T-helper 1 cell treated with Interleukin-12 subunit alpha and Interleukin-12 subunit beta and Interleukin-4 antibody, amounts not matched to agents 30 μg/mL and 1 μg/mL, for 36 hours (primary cell): ENCODE measurements around the gene PTCH1.

Source experiments
- H3K27ac Mint-ChIP-seq: one replicate; pipeline ENCODE4 v1.8.0; 2021; ENCODE audit warnings: mild to moderate bottlenecking, mixed read lengths
- H3K27me3 Mint-ChIP-seq: one replicate; pipeline ENCODE4 v1.8.0; 2021; ENCODE audit warnings: low read depth, mixed read lengths
- H3K36me3 Mint-ChIP-seq: one replicate; pipeline ENCODE4 v1.8.0; 2021; ENCODE audit warnings: low read depth, mixed read lengths
- H3K4me1 Mint-ChIP-seq: one replicate; pipeline ENCODE4 v1.8.0; 2021; ENCODE audit warnings: low read depth, mixed read lengths
- H3K4me3 Mint-ChIP-seq: one replicate; pipeline ENCODE4 v1.8.0; 2021; ENCODE audit warnings: mild to moderate bottlenecking, moderate library complexity, mixed read lengths
- H3K9me3 Mint-ChIP-seq: one replicate; pipeline ENCODE4 v1.8.0; 2021; ENCODE audit warnings: mixed read lengths

PTCH1 gene

DNA sequence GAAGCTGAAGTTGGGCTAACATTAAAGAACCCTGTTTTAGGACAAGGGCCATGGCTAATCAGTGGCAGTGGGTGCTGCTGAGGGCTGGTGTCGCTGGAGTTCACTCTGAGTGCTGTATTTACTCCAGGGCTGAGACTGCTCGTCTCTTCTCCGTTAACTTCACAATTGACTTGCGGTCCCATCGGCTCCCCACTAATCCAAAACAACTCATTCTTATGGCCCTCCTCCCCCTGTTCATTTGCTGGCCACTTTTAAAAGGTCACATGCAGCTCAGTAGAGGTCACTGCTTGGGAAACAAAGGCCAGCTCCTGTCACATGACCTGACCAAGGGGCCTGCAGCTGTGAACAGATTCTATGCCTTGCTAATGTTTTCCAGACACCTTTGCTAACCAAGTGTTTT, 38.4 kb downstream of the PTCH1 start:
- peaks cover 11% of the 10 kb centered on the region for H3K27me3 Mint-ChIP-seq

DNA sequence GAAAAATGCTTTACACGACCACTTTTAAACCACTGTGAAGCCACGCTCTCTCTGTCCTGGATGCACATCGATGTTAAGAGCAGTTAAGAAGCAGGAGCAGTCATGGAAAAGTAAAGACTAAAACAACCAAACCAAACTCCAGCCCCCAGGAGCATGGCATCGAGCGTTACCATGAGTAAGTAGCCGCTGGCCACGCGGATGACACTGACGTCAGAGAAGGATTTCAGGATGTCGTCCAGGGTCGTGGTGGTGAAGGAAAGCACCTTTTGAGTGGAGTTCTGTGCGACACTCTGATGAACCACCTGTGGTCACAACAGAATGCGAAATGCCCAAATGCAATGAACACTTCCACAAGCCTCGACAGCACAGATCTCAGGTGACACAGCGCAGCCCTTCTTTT, 38.9 kb downstream of the PTCH1 start:
- Mint-ChIP-seq H3K27me3 (peaks cover 9% of the 10 kb centered on the region), H3K27ac (no peak overlapping the region), H3K4me3 (no peak overlapping the region), H3K36me3 (peaks cover 5% of the 10 kb centered on the region), H3K4me1 (peaks cover 4% of the 10 kb centered on the region), H3K9me3 (no peaks in the 10 kb centered on the region)

More for the DNA sequence above, 38.4 kb downstream of the PTCH1 start:
- peaks cover 5% of the 10 kb centered on the region for H3K36me3 Mint-ChIP-seq
- H3K4me3 Mint-ChIP-seq = no peak overlapping the region
- H3K4me1 Mint-ChIP-seq = peaks cover 4% of the 10 kb centered on the region
- H3K9me3 Mint-ChIP-seq = no peaks in the 10 kb centered on the region
- H3K27ac Mint-ChIP-seq = no peak overlapping the region

DNA sequence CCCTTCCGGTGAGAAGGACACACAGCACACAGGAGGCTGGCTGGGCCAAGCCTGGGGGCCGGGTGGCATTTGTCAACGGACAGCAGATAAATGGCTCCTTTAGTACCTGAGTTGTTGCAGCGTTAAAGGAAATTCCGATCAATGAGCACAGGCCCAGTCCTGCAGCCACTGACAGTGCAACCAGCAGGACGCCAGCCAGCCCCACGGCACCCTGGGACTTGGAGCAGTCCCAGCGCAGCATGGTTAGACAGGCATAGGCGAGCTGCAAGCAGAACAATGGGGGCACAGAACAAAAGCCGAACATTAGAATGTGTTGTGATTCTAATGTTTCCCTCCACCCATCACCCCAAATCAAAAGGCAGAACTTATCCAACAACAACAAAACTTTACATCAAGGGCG, 39.3 kb downstream of the PTCH1 start:
- no peaks in the 10 kb centered on the region for H3K9me3 Mint-ChIP-seq
- H3K4me1 Mint-ChIP-seq = peaks cover 4% of the 10 kb centered on the region
- peaks cover 5% of the 10 kb centered on the region for H3K36me3 Mint-ChIP-seq
- H3K27ac Mint-ChIP-seq = no peak overlapping the region
- peaks cover 9% of the 10 kb centered on the region for H3K27me3 Mint-ChIP-seq
- no peak overlapping the region for H3K4me3 Mint-ChIP-seq

DNA sequence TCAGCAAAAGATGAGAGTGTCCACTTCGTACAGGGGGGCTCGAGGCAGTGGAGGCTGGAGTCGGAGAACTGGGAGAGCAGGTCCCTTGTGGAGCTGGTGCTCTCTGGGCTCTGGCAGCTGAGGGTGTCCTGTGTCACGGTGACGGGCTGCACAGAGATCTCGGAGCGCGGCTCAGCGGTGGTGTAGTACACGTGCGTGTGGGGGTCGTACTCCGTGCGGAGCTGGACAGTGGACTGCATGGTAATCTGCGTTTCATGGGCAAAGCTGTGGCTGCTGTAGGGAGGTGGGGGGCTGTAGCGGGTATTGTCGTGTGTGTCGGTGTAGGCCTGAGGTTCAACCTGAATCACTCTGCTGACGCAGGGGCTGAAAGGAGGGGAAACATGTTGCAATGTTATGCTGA, 48.0 kb downstream of the PTCH1 start:
- Mint-ChIP-seq H3K4me3 (no peak overlapping the region), H3K27ac (no peak overlapping the region), H3K27me3 (peaks cover 14% of the 10 kb centered on the region), H3K4me1 (peaks cover 6% of the 10 kb centered on the region), H3K36me3 (peaks cover 8% of the 10 kb centered on the region), H3K9me3 (no peaks in the 10 kb centered on the region)

DNA sequence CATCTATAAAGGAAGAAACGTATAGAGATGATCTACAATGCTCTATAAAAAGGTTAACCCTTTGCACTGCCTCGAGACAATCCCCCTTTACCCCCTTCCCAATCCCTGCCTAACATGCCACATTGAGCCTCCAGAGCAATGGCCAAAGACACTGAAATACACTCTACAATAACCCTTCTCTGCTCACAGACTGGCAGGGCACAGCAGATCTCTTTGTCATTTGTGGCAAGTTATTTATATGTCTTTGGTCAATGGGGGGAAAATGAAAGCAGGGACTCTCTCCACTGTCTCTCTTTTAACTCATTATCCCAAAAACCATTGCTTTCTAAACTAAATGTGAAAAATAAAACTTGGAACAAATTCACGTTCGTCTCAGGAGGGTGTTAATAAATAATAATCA, 51.7 kb downstream of the PTCH1 start:
- no peak overlapping the region for H3K4me3 Mint-ChIP-seq

DNA sequence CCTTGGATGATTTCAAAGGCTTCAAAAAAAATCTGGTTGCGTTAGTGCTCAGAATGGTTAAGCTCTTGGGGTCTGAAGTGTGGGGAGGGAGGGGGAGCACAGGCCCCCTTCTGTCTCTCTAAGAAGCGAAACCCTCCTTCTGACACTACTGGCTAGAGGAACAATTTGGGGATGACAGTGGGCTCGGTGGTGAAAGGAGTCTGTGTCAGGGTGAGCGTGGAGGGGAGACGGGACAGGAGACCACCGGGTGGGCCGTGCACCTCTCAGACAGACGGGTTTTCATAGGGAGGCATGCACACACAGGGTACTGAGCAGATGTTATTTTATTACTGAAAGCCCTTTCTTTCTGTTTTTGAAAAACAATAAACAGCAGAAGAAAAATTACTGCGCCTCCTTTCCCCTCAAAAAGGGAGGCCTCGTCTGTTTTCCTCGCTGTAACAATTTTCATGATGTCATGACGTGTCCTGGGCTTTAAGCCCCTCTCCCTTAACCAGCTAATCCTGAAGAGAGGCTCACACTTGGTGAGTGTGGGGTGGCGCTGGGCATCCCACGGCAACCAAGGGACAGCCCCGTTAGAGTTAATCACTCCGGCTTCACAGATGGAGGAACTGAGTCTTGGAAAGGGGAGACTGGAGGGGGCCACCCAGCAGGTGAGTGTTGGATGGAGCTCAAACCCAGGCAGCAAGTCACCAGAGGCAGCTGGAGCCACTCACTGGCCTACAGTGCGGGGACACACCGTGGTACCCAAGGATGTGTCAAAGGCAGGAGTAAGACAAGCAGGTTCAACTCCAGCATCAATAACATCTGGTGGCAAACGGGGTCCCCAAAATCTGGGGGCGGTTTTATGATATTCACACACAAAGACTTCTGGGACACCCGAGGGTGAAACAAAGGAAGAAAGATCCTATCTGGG, 53.4 kb downstream of the PTCH1 start:
- H3K36me3 Mint-ChIP-seq = peaks cover 16% of the 10 kb centered on the region
- peaks cover 33% of the 10 kb centered on the region for H3K4me1 Mint-ChIP-seq
- peak overlapping the region; percentile 71 for H3K4me3 Mint-ChIP-seq
- peaks cover 47% of the 10 kb centered on the region for H3K27me3 Mint-ChIP-seq
- peak overlapping the region; percentile 17 for H3K27ac Mint-ChIP-seq
- no peaks in the 10 kb centered on the region for H3K9me3 Mint-ChIP-seq

More for the DNA sequence above, 51.7 kb downstream of the PTCH1 start:
- H3K36me3 Mint-ChIP-seq = peaks cover 10% of the 10 kb centered on the region
- H3K9me3 Mint-ChIP-seq = no peaks in the 10 kb centered on the region
- peaks cover 33% of the 10 kb centered on the region for H3K4me1 Mint-ChIP-seq
- H3K27me3 Mint-ChIP-seq = peaks cover 30% of the 10 kb centered on the region
- no peak overlapping the region for H3K27ac Mint-ChIP-seq

DNA sequence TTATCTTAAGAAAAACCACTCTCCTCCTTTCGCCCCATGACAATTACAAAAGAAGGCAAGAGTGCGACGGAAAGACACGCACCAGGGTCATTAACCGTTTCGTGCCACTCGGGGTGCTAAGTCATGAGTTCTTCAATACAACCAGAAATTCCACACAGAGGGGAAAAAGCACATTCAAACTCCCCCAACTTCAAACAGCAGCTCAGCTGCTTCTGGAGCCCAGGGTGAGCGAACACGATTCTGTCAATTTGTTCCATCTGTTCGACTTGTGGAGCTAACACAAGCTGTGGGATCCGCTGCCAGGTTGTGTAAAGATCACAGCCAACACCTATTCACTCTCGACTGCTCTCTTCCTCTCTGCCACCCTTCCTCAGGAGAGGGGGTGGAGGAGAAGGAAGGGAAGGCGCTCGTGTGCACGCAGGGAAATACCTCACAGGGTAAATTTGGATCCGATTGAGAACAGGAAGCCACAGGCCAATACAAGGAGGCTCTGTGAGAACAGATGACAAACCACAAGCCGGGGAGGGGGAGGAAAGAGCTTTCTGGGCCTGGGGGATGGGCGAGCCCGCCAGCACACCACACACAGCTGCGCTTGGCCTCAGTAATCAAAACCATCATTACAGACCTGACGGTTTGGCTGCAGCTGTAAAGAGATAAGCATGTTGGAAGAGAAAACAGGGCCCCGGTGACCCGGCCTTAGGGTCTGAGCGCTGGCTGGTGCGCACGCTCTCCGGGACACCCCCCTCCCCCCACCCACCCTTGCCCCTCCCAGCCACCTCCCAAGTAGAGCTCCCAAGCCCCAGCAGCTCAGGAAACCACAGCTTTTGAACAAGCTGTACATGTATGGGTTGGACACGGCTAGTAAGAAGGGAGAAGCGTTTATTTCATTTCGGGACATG, 54.3 kb downstream of the PTCH1 start:
- Mint-ChIP-seq H3K27ac (peak overlapping the region; percentile 60), H3K4me1 (peaks cover 33% of the 10 kb centered on the region), H3K4me3 (peak overlapping the region; percentile 71)

DNA sequence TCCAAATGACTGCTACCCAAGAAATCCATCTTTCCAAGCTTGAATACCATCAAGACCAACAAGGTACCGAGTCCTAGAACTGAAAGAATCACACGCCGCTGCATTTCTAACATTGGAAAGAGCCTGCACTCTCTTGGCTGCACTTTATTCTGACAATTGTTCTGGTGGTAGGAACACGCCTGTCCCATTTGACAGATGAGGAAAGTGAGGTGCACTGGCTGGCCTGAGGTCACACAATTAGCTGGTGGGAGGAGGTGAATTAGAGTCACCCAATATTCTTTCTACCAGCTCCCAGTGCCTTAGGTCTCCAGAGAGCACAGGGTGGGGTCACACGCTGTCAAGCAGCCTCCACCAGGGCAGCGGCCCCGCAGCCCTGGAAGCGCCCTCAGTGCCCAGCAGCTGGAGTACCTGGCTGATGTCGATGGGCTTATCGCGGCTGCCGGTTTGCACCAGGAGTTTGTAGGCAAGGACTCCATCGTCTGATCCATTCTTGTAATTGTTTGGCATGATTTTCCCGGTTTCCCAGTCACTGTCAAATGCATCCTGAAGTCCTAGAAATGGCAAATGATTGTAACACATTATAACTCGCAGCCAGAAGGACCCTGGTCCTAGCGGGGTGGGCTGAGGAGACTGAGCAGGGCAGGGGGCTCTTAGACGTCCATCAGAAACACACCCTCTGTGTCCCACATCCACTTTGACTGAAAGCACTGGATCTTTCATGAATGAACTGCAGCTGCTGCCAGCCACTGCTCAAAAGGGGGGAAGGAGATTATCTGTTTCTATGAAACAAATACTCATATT, 55.1 kb downstream of the PTCH1 start:
- Mint-ChIP-seq H3K4me1 (peaks cover 33% of the 10 kb centered on the region), H3K9me3 (no peaks in the 10 kb centered on the region), H3K27me3 (peaks cover 63% of the 10 kb centered on the region), H3K27ac (no peak overlapping the region), H3K4me3 (peak overlapping the region; percentile 63), H3K36me3 (peaks cover 15% of the 10 kb centered on the region)

More for the DNA sequence above, 54.3 kb downstream of the PTCH1 start:
- Mint-ChIP-seq H3K9me3 (no peaks in the 10 kb centered on the region), H3K27me3 (peaks cover 56% of the 10 kb centered on the region), H3K36me3 (peaks cover 17% of the 10 kb centered on the region)

DNA sequence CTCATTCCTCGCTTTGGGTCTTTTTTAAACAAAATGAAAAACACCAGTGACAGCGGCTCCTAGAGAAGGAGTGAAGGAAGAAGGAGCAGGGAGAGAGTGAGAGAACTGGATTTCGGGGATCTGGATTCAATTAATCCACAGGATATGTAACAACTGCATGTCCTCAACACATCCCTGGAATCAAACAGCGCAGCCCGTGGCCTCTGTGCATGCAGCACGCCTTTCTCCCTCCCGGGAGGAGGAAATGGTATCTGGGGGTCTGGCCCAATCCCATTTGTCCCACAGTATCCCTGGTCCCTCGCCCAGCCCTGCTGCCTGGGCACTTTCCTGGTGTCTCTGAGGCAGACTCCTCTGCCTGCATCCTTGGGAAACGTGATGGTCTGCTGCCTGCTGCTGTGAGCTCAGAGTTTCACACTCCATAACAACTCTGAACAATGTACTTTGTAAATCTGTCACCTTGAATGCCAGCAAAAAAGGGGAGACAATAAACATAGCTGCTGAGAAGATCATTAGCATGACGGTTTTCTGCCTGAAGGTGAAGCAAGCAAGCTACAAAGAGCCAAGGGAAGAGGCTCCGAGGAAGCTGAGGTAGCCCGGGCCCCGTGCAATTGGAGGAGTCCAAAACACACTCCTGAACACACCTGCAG, 56.1 kb downstream of the PTCH1 start:
- Mint-ChIP-seq H3K9me3 (no peaks in the 10 kb centered on the region), H3K4me1 (peaks cover 33% of the 10 kb centered on the region), H3K27ac (peak overlapping the region; percentile 13), H3K4me3 (no peak overlapping the region), H3K27me3 (peaks cover 64% of the 10 kb centered on the region), H3K36me3 (peaks cover 15% of the 10 kb centered on the region)

DNA sequence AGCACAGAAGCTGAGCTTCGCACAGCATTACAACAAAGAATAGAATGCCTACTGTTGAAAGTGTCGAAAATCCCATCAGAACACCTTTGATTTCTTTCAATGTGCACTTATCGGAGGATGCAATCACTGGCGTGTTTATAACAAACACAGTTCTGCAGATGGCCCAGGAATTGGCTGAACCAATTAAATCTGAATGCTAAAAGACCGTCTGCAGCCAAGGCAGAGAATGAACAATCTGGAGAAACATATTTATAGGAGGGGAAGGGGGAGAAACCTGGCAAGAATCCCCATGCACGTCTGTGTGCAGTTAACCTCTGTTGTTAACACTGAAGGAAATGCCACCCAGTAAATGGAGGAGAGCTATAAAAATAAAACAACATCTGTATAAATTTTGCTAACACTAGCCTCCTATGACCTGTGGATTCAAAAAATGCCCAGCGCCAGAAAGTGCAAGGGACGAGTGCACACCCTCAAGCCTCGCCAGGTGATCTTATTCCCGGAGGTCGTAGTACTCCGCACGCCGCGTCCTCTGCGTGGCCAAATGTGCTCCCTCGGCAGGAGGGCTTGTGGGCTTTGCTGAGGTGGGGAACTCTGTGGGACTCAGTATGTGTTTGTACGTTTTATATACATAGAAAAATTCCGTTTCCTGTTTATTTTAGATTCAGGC, 56.8 kb downstream of the PTCH1 start:
- Mint-ChIP-seq H3K27ac (no peak overlapping the region), H3K9me3 (no peaks in the 10 kb centered on the region), H3K4me3 (no peak overlapping the region), H3K36me3 (peaks cover 12% of the 10 kb centered on the region), H3K27me3 (peaks cover 60% of the 10 kb centered on the region), H3K4me1 (peaks cover 29% of the 10 kb centered on the region)

DNA sequence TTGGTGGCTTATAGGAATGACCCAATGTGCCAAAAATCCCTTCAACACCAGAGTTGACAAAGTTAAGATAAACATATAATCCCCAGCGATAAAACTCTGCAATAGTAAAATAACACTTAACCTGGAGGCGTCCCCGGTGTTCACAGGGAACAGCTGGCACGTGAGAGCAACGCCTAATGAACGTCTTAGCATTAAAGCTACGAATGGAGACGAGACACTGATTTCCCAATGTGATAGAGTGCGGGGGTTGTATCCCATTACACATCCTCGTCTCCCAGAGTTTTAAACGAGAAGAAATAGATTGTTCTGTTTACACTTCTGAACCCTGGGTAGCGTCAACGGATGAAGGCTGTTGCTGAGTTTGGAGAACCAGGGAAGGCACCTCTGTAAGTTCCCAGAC, 57.6 kb downstream of the PTCH1 start:
- H3K4me3 Mint-ChIP-seq = no peak overlapping the region
- no peak overlapping the region for H3K27ac Mint-ChIP-seq
- no peaks in the 10 kb centered on the region for H3K9me3 Mint-ChIP-seq
- peaks cover 27% of the 10 kb centered on the region for H3K4me1 Mint-ChIP-seq
- peaks cover 11% of the 10 kb centered on the region for H3K36me3 Mint-ChIP-seq
- H3K27me3 Mint-ChIP-seq = peaks cover 57% of the 10 kb centered on the region

DNA sequence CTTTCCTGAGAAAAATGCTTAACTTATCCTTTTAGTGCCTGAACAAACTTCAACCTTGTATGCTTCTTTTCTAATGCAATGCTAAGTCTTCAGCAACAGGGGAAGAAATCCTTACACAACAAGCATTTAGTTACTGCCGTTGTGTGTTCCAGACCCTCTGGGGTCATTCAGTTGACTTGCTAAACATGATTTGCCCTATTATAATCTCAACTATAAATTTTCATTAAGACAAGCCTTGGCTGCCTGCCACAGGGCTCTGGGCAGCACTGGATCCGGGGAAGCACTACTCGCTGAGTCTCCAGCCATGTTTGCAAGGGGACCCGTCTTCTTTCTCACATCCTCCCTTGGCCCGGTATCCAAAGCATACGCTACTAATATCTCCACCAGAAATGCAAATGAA, 58.1 kb downstream of the PTCH1 start:
- no peak overlapping the region for H3K27ac Mint-ChIP-seq
- peaks cover 25% of the 10 kb centered on the region for H3K4me1 Mint-ChIP-seq
- peaks cover 14% of the 10 kb centered on the region for H3K36me3 Mint-ChIP-seq
- H3K4me3 Mint-ChIP-seq = no peak overlapping the region
- H3K9me3 Mint-ChIP-seq = no peaks in the 10 kb centered on the region
- H3K27me3 Mint-ChIP-seq = peaks cover 62% of the 10 kb centered on the region

DNA sequence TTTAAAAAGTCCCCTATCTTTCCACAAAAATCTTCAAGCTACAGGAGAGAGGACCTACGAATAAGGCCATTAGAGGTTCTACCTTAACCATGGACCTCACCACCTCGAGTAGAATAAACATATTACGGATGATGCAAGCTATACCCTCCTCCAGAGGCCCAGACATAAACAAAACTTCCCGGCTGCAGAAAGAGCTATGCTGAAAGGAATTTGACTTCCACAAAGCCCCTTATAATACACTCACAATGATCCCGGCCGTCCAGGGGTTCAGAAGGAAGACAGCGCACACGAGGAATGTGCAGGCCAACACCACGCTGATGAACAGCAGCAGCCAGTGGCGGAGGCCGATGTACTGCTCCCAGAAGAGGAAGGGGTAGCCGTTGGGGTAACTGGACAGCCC, 59.0 kb downstream of the PTCH1 start:
- no peak overlapping the region for H3K27ac Mint-ChIP-seq

More for the DNA sequence above, 59.0 kb downstream of the PTCH1 start:
- no peak overlapping the region for H3K4me3 Mint-ChIP-seq
- peaks cover 63% of the 10 kb centered on the region for H3K27me3 Mint-ChIP-seq
- peaks cover 18% of the 10 kb centered on the region for H3K4me1 Mint-ChIP-seq
- H3K9me3 Mint-ChIP-seq = no peaks in the 10 kb centered on the region
- peaks cover 14% of the 10 kb centered on the region for H3K36me3 Mint-ChIP-seq
